Common myeloid progenitor, CD34-positive (primary cell): ENCODE data around the gene MSH4.
"Not testable (repeated sequence)": the region's sequence is repeated elsewhere in the genome, so short reads cannot be mapped to it uniquely, and the experiment has no call there.

ENCODE experiments used
- CTCF ChIA-PET: fragments of 350-600 bp; sonication (Branson Sonifier 250); formaldehyde crosslinking; loops from one replicate; lab custom pipeline; 2021; ENCODE audit warnings: antibody characterized with exemption; lab: Charles Lee
- POLR2A ChIA-PET: fragments of 350-600 bp; sonication (Branson Sonifier 250); formaldehyde crosslinking; loops from one replicate; lab custom pipeline; 2021; ENCODE audit warnings: antibody characterized with exemption; lab: Charles Lee
- DNase-seq, 3 donors: peaks; one replicate each; pipeline versions ENCODE4 v3.0.0 to v3.0.0-alpha.2; 2013
- H3K27ac ChIP-seq, 2 experiments: 1 replicate in 1 of 2; 2 replicates in 1 of 2; pipeline ENCODE4 v1.7.0; 2013; ENCODE audit warnings: inconsistent platforms in 2 of 2, low read length in 2 of 2, mild to moderate bottlenecking in 2 of 2, low read depth in 1 of 2, moderate library complexity in 1 of 2; ENCODE audit not compliant: severe bottlenecking in 2 of 2, insufficient read depth in 1 of 2, poor library complexity in 1 of 2
- H3K27me3 ChIP-seq, 5 experiments: replicated peaks in 2 of 5; 1 replicate in 3 of 5; 2 replicates in 2 of 5; pipeline versions ENCODE4 v1.6.1 to v1.7.0; 2013; ENCODE audit warnings: low read length in 4 of 5, mild to moderate bottlenecking in 2 of 5, moderate library complexity in 2 of 5, inconsistent platforms in 1 of 5; ENCODE audit not compliant: insufficient read depth in 5 of 5, control insufficient read depth in 4 of 5
- H3K36me3 ChIP-seq, 4 experiments: 1 replicate in 2 of 4; 2 replicates in 2 of 4; pipeline versions ENCODE4 v1.6.1 to v1.7.0; 2013; ENCODE audit warnings: low read length in 3 of 4, control low read depth in 1 of 4, mild to moderate bottlenecking in 1 of 4; ENCODE audit not compliant: control insufficient read depth in 4 of 4, insufficient read depth in 4 of 4
- H3K4me1 ChIP-seq, 4 experiments: 1 replicate in 3 of 4; 2 replicates in 1 of 4; pipeline versions ENCODE4 v1.6.1 to v1.7.1; 2013; ENCODE audit warnings: low read length in 3 of 4, mild to moderate bottlenecking in 3 of 4, control low read depth in 1 of 4, inconsistent platforms in 1 of 4, moderate library complexity in 1 of 4; ENCODE audit not compliant: control insufficient read depth in 4 of 4, insufficient read depth in 4 of 4; ENCODE audit errors: control extremely low read depth in 1 of 4
- H3K4me3 ChIP-seq, 7 experiments: 1 replicate in 4 of 7; 2 replicates in 3 of 7; pipeline versions ENCODE4 v1.5.1 to v1.7.0; 2013; ENCODE audit warnings: mild to moderate bottlenecking in 7 of 7, low read length in 6 of 7, moderate library complexity in 6 of 7, inconsistent platforms in 2 of 7, low read depth in 2 of 7, control low read depth in 1 of 7; ENCODE audit not compliant: insufficient read depth in 4 of 7, control insufficient read depth in 1 of 7; ENCODE audit errors: extremely low read depth in 1 of 7
- H3K9me3 ChIP-seq, 5 experiments: 1 replicate in 4 of 5; 2 replicates in 1 of 5; pipeline versions ENCODE4 v1.6.1 to v1.7.1; 2013; ENCODE audit warnings: low read length in 4 of 5, mild to moderate bottlenecking in 2 of 5, inconsistent platforms in 1 of 5, low read depth in 1 of 5, moderate library complexity in 1 of 5; ENCODE audit not compliant: control insufficient read depth in 4 of 5, insufficient read depth in 2 of 5; ENCODE audit errors: control extremely low read depth in 1 of 5
- WGBS: methylation state at CpG from one replicate; pipeline ENCODE4 v1.1.5; 2013; ENCODE audit not compliant: insufficient coverage; 5-methylcytosine and 5-hydroxymethylcytosine counted together

Gene MSH4

GRCh38 chr1:75908717-75909152 is 112.1 kb downstream of the MSH4 start:
- H3K36me3 ChIP-seq = no peaks in the 10 kb centered on the region
- peak; percentile 23 to 65 (median 54) for DNase-seq
- no peak overlapping the region for H3K4me3 ChIP-seq
- no peaks in the 10 kb centered on the region for H3K4me1 ChIP-seq
- H3K27me3 ChIP-seq = no peaks in the 10 kb centered on the region
- ChIA-PET CTCF (interaction anchor here (0.6 to 1.5 kb wide), 7 partner anchors 59 to 1625 kb away, joined by 3 to 5 read pairs (median 4); no protein-coding TSS in a partner anchor), POLR2A (no interaction called here)
- 50% methylated on average over 1 of the region's 2 CpGs for WGBS
- no peak overlapping the region for H3K27ac ChIP-seq
- H3K9me3 ChIP-seq = peaks cover 0 to 7% (median 0%) of the 10 kb centered on the region in 5 experiments

- POLR2A ChIA-PET = no interaction called here
Measured at GRCh38 chr1:75916834-75917233, 120.2 kb downstream of the MSH4 start.

GRCh38 chr1:75922698-75923097 is 126.0 kb downstream of the MSH4 start:
- Histone ChIP-seq H3K9me3 (no peaks in the 10 kb centered on the region), H3K27me3 (no peaks in the 10 kb centered on the region), H3K27ac (no peak overlapping the region), H3K4me3 (no peak overlapping the region), H3K4me1 (no peaks in the 10 kb centered on the region), H3K36me3 (no peaks in the 10 kb centered on the region)
- no peak for DNase-seq
- POLR2A ChIA-PET = no interaction called here
- CTCF ChIA-PET = no interaction called here
- WGBS = no CpG with 5 or more reads among the region's 1 CpG

More at GRCh38 chr1:75916834-75917233, 120.2 kb downstream of the MSH4 start:
- Histone ChIP-seq H3K4me3 (no peak overlapping the region), H3K36me3 (no peaks in the 10 kb centered on the region), H3K27ac (no peak overlapping the region), H3K4me1 (no peaks in the 10 kb centered on the region), H3K9me3 (no peaks in the 10 kb centered on the region), H3K27me3 (no peaks in the 10 kb centered on the region)
- CTCF ChIA-PET = interaction anchor here (0.7 kb wide), 1 partner anchor 198 kb away, joined by 3 read pairs; no protein-coding TSS in a partner anchor
- 86% methylated on average over 2 of the region's 2 CpGs for WGBS
- DNase-seq = no peak

GRCh38 chr1:75932304-75932703 is 135.6 kb downstream of the MSH4 start, which contains the start of gene ASB17:
Gene ASB17 (minus strand): TSS chr1:75932404. CDS start chr1:75932291, 113 bp downstream.
- Histone ChIP-seq H3K9me3 (no peaks in the 10 kb centered on the region), H3K27me3 (no peaks in the 10 kb centered on the region), H3K27ac (no peak within 1 kb of the TSS), H3K4me1 (peaks cover 0 to 3% (median 0%) of the 10 kb centered on the region in 4 experiments), H3K4me3 (no peak within 1 kb of the TSS), H3K36me3 (no peaks in the 10 kb centered on the region)
- ChIA-PET CTCF (no interaction called here), POLR2A (no interaction called here)
- no peak for DNase-seq
- no CpG with 5 or more reads among the region's 1 CpG for WGBS

GRCh38 chr1:75937034-75937433 is 140.4 kb downstream of the MSH4 start:
- Histone ChIP-seq H3K4me1 (peaks cover 0 to 6% (median 0%) of the 10 kb centered on the region in 4 experiments), H3K27ac (no peak overlapping the region), H3K36me3 (no peaks in the 10 kb centered on the region), H3K9me3 (no peaks in the 10 kb centered on the region), H3K27me3 (no peaks in the 10 kb centered on the region), H3K4me3 (no peak overlapping the region)
- ChIA-PET CTCF (no interaction called here), POLR2A (no interaction called here)
- no CpG with 5 or more reads among the region's 1 CpG for WGBS
- DNase-seq = no peak

- CTCF ChIA-PET, POLR2A ChIA-PET, H3K36me3 ChIP-seq, H3K4me1 ChIP-seq, H3K9me3 ChIP-seq, H3K27ac ChIP-seq, H3K4me3 ChIP-seq, H3K27me3 ChIP-seq: not testable (repeated sequence)
- 36% methylated on average over 4 of the region's 4 CpGs for WGBS
- DNase-seq = peak in 2 of 3 donors; percentile 65 to 78
Measured at GRCh38 chr1:75943037-75943436, 146.4 kb downstream of the MSH4 start.

GRCh38 chr1:75950176-75950575 is 153.5 kb downstream of the MSH4 start:
- CTCF ChIA-PET = no interaction called here
- H3K36me3 ChIP-seq = no peaks in the 10 kb centered on the region
- H3K27ac ChIP-seq = no peak overlapping the region
- POLR2A ChIA-PET = no interaction called here
- DNase-seq = no peak
- H3K27me3 ChIP-seq = no peaks in the 10 kb centered on the region
- peaks cover 0 to 2% (median 0%) of the 10 kb centered on the region in 4 experiments for H3K4me1 ChIP-seq
- WGBS = no CpG with 5 or more reads among the region's 3 CpGs
- H3K9me3 ChIP-seq = peaks cover 0 to 5% (median under 1%) of the 10 kb centered on the region in 5 experiments
- no peak overlapping the region for H3K4me3 ChIP-seq
